UCSD-AML1 (cell line): ENCODE data around the gene FIGN.

ENCODE experiments used
- DNase-seq: peaks from one replicate; lab custom pipeline; 2025; ENCODE audit not compliant: unreplicated experiment; lab: John Stamatoyannopoulos, UW

Gene FIGN

DNA sequence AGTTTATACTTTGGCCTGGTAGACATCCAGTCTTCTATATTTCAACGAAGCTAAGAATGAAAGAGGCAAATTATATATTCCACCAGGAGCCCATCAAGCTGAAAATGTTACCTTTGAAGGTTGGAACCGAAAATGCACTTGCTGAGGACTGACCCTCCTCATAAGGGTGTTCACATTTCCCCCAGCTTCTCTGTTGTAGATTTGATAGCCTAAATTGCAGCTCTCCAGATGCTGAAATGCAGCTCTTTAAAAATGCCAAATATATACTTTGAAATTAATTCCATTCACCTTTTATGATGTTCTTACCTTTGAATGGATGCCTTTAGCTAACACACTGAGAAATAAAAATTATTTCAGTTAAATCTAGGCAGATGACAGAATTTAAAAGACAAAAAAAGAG lies 1.8 kb upstream of the FIGN start:
- no peak for DNase-seq

DNA sequence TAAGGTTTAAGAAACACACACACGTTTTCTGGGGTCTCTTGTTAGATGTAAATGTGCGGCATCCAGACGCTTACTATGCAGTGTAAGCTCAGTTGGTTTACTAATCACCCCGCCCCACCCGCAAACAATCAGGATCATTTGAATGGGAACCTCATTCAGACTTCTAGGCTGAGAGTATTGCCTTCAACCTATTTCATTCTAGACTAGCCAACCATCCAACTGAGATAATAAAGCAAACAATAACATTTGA lies 1.3 kb upstream of the FIGN start:
- DNase-seq, result no peak

DNA sequence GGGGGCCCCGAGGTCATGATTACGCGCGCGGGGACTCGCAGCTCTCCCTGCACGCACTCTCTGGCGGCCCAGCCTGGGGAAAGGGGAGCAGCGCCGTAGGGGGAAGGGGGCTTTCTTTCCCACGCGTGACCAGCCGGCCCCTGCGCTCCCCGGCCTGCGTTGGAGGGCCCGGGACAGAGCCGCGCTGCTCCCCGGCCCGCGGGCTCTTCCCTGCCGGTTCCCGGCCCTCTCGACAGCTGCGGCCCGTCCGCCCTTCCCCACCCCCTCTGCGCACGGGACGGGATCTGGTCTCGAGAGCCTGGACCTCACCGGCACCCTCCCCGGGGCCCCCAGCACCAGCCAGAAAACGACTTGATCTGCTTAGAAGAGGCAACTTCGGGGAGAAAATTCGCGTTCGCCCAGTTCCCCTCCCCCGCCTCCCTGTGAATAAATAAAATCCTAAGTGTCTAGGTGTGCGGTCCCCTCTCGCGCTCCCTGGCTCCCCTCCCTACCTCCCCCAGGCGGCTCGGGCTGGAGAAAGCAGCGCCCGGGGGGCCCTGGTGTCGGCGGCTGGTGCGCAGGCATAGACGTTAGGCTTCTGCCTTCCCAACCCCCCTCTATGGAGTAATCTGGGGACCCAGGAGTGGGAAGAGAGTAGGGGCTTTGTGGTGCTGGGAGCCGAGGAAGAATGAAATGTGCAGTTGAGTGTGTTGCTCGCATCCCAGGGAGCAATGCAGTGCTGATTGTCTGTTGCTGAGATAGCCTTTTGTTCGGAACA lies 803 bp upstream of the FIGN start:
- no peak for DNase-seq

DNA sequence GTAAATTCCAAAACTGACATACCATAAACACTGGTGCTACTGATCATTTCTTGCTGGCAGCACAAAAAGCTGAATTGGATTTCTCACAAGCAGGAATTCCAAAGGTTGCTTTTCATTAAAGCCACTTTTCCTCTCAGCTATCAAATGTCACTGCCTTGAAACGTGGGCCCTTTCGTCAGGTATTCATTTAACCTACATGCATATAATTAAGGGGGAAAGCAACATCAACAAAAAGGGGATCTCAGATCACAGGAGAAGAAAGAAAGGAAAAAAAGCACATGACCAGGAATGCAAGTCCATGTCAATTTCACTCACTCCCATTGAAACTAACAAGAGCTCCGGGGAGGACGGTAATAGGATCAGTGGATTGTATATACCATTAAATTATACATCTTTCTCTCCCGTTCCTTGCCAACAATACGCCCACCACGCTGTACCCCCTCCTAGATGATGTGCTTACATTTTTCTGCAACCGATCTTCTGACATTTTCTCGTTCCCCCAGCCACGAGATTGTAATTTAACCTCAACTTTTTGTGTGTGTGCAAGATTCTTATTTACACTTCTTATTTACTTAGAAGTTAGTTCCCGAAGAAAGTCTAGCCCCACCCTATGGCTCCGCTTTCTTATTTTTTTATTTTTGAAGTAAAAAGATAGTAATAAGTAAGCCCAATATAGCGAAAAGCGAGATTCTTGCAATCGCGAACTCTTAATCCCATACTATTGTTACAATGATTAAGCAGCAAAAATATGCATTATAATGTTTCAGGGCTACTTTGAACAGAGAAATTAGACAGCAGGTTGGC lies 725 bp downstream of the FIGN start:
- no peak for DNase-seq

DNA sequence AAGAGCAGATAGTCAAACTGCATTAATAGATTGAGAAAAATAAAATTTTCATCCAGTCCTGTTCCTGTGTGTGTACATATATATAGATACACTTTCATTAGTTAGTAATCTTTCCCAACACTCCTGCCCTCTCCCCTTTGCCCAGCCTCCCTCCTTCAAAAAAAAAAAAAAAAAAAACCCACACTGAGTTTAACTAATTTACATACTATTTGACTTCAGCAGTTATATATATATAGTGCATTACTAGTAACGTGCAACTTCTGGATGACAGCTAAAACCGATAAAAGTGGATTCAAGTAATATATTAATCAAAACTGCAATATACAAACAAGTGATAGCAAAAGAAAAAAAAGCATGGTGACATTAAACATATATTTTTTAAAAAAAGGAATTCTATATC lies 1.4 kb downstream of the FIGN start:
- DNase-seq, result no peak

DNA sequence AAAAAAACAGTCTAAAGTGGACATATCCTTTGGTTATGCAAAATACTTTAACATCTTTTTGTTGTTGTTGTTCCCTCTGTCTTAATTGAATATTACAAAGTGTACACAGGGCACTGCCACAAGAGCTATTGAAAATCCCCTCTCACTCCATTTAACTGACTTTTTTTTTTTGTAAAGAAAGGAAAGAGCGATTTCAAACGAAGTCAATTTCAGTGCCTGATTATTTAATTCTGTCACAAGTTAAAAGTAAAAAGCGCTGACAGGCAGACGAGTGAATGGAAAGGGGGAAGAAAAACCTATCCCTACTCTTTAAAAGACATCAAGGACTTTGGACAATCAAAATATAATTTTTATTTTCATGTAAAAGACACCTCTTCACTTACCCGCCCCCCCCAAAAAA lies 1.9 kb downstream of the FIGN start:
- DNase-seq, result no peak

DNA sequence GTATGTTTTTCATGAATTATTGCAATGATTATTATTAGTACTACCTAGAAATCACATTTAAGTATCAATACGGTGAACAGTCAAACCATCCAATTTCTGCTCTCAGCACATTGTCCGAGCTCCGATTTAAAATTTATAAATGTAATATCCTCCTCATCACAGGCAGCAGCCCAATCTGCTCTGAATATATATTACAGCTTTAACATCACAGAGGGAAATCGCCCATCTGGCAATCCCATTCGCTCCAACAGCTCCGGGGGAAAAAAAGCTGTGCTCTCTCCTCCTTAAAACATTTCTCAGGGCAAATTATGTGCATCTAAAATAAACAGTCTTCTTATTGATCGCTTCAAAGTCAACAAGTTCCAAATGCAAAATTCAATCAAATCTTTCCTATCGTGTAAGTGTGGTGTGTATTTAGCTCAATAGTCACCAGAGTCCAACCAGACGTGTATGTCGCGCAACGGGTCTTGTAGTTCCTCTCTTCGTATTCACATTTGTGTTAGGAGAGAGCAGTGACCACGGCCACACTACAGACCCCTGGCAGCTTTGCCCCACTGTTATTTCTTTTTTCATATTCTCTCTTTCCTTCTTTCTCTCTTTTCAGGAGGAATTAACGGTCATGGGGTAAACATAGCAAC lies 2.4 kb downstream of the FIGN start:
- DNase-seq, result no peak

DNA sequence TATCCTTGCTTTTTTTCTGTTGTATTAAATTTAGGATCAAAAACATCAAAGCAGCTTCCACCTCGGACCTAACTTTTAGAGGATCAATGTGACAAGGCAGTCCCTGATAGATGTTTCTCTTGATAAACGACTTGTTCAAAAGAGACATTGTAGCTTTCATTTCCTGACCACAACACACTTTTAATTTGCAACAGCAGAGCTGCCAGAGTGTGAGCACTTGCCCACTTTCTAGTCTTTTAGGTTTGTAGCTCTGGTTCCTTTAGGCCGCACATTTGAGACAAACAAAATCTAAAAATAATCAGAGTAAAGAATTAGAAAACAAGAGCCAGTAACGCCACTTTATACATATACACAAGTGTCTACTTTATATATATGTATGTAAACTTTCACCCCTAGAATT lies 3.1 kb downstream of the FIGN start:
- no peak for DNase-seq

DNA sequence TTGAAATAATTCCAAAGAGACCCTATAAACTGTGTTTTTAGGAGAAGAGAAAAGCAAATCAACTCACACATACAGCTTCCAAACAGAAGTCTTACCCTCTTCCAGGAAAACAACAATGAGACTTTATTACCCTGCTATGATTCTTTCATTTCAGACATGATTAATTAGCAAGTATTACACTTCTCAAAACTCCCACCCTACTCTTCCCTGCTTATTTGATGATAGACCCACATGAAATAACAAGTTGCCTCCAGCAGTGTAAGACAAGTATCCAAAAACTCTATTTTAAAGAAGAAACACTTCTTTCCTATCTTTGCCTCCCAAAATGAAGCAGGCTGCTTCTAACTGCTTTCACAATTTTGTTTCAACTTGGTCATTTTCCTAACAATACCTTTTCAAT lies 4.1 kb downstream of the FIGN start:
- no peak for DNase-seq

DNA sequence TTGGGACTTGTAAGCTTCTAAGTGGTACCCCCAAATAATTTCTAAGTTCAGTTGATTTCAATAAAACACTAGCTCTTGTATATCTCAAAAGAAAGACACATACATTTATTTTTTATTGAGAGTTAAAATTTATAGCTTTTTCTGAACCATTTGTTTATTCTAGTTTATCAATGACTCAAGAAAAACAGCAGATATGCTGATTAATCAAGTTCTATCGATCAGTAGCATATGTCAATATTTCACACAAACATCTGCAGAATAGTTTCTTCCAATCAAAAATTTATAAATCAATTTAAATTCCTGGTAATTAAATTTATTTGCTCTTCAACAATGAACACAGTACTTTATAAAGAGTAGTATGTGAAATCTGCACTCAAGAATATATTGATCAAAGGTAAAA lies 5.3 kb downstream of the FIGN start:
- DNase-seq, result no peak

DNA sequence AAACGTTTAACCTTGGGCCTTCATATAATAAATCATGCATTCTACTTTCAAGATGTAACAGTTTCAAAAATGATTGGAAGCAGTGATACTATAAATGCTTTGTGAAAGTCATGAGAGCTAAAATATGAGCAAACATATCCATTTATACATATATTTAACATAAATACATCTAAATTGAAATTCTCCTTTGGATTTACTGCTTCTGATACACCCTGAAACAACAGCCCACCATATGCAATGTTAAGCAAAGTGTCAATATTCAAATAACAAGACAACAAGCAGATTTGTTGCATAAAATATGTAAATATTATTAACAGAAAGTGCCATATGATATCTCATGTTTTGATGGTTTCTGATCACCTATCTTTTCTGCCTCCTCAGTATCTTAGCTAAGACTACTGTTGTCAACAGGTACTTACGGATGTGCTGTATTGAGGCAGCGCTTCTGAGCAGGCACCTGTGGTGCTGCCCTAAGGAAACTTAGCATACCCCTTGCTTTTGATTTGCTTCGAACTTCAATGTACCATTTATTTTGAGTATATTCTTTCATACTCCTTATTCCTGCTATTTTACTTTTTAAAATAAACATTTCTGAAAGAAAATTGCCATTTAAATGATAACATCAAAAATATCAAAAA lies 6.1 kb downstream of the FIGN start:
- DNase-seq, result no peak

DNA sequence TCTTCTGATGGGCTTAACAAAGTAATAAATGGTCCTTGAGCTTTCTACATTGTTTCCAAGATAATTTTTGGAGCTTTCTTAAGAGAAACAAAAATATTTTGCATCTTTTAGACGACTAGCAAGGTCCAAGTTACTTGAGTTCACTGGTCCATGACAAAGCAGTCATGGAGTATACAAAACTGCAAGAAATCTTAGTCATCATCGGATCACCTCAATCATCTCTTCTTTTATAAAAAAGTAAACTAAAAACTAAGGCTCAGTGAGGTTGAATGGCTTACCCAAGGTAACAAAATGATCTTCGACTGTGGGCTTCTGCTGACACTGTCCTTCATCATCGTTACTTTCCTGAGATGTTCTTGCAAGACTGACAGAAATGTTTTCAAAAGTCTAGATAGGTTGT lies 11.9 kb downstream of the FIGN start:
- no peak for DNase-seq

DNA sequence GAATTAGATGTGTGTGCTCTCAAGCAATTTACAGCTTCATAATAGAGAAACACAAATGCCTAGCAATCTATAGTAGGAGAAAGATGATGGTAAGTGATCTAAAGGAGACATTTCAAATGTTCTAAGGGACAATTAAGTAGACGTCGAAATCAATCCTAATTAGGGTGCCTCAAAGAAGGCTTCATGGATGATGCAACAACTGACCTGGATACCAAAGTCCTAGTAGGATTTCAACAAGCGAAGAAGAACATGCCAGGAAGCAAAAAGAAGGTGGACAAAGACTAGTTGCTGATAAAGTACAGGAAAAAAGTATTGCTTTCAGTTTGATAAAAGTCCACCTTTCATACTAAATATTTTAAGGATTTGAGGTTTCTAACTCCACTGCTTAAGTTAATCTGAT lies 12.5 kb downstream of the FIGN start:
- no peak for DNase-seq

DNA sequence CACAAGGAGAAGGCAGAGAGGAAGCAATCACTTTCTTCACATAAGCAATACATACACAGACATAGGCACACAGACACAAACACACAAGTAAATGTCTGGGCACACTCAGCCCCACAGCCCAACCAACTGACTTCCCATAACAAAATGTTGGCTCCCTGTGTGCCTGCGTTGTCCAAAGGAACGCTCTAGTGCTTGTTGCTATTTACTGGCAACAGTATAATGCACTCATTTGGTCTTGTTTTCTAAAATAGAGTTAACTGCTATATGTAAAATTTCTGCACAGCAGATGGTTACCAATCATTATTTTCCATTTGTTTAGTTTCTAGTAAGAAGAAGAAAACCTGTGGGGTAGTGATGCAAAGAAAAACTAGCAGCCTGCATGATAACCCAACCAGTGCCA lies 16.5 kb downstream of the FIGN start:
- no peak for DNase-seq

DNA sequence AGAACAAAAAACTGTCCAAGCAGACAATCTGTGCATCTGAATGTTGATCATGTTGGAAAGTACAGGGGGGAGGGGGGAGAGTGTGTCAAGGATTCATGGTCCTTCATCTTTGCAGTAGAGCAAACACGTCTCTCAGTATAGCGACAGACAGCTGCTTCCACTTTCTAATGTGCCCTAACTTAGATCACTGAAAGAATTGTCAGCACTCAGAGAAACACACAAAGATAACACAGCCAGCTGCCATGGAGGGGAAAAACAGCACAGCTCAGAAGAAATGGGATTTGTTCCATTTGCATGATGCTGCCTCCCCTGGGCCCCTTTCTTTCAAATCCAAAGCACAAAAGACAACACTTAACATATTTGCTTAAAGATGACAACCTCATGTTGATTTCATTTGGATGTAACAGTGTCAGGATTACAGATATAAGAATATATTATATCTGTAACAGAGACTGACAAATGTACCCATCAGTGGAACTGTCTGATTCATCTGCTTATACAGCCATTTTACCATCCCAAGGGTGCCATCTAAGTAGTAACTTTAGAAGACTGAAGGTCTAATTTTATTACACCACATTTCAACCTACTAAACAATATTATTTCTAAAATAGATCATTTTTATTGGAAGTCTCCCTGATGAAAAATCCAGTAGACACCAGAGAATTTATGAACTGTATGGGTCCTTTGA lies 17.7 kb downstream of the FIGN start:
- DNase-seq, result no peak

DNA sequence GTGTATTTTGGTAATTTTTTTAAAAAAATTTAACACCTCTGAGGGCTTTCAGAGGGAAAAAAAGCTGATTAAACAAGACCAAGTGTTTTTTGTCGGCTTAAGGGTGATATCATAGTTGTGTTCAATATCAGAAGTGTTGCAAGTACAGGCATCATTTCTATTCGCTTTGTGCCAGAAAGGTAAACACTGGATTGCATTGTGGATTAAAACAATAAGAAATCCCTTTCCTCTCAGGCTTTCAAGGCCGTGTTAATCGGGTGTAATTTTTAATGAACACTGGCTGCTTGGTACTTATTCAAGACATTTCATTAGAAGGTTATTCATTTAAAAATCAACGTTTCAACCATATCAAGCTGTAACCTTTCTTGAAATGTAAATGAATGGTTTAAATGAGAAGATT lies 18.3 kb downstream of the FIGN start:
- DNase-seq, result no peak

DNA sequence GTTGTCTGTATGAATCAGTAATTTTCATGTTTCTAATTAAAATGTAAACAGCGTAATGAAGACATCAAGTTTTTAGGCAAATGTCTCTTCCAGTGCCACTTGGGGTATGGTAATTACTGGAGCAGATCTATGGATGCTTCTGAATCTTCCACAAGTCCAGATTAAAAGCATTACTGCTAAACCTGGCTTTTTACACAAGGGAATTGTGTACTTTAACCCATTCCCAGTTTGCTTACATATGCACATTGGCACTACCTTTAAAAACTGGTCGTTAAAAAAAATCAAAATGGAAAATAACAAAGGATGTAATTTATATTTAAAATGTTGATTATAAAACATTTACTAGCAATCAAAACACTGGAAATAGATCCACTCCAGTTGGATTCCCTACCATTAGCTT lies 19.7 kb downstream of the FIGN start:
- no peak for DNase-seq

DNA sequence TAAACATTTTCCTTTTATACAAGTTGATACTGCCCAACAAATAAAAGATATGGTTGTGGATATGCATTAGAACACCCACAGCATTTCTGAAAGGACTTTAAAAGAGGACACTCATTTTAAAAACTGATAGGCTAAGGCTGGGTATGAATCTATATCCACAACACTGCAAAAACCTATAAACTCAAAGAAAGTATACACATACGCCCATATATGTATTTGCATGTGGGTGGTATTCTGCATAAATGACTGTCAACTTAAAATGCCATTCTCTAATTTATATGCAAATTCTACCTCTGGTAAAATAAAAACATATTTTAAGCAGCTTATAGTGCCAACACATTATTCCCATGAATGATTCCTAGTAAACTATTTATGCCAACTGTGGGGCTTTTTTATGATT lies 20.1 kb downstream of the FIGN start:
- DNase-seq, result no peak

DNA sequence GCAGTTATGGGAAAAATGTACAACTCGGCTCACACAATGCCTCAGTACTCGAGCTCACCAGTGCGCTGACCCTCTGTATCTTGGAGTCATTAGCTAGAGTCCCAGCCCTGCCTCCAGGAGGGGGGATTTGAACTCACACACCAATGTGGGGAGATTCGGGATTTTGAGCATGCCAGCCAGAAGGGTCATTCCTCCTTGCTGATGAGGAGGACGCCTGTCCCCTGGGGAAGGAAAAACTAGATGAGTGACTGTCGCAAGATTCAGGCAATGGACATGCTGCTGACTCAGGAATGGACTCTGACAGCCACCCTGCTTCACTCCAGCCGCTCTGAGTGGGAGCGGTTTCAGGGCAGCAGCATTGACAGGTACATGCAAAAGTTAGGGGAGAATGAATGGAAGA lies 20.6 kb downstream of the FIGN start:
- no peak for DNase-seq

DNA sequence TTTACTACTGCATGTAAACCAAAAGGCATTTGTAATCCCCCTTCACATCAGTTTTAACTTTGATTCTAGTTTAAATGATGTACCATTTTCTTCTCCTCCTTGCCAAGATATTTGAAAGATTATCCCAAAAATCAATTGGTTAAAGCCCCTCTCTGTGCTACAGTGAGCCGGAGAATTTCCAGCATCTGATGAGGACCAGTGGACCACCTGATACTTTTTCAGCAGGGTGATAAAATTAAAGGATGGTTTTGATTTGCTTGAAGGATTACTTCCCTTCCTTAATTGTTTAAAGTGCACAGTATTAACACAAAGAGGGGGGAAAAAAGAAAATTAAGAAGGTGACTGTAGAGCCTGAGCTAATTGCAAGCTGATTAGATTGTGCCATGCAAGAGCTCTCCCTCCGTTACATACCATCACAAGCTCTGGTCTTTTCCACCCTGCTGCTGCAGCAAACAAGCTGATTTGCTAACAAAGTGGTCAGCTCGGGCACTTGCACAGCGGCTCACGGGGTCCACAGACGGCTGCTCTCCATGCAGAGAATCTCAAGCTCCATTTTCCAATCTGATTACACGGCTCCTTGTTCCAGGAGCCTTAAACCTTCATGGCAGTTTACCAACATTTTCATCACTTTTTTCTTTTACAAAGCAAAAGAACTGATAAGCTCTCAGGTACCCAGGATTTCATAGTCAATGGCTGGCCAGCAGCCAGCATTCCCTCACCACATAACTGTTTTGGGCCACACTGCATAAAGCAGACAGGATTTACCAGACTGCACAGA lies 22.1 kb downstream of the FIGN start:
- DNase-seq, result no peak

DNA sequence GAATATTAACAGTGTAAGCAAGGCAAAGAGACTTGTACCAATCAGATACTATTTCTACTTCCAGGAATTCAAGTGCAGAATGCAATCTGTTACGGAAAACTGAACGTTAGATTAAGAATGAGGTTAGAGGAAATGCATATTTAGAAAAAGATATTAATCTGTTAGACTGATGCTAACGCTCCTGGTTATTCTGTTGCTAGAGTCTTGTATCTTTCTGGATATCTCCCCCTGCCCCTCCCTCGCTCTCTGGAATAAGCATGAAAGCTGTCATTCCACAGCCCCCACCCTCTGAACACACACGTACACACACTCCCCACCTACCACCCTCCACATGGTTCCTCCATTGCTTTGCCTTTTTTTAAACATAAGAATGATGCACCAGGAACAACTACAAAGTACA lies 24.1 kb downstream of the FIGN start:
- no peak for DNase-seq
